T-helper 2 cell treated with Interferon-gamma antibody and Interleukin-4, amounts not matched to agents 5 μg/mL and 100 μg/mL, for 36 hours (primary cell): ENCODE data around the gene LAMA3.

Source experiments
- DNase-seq: peaks from one replicate; pipeline ENCODE4 v3.0.0; 2021; ENCODE audit warnings: low spot score
- H3K27ac Mint-ChIP-seq: one replicate; pipeline ENCODE4 v1.8.0; 2021; ENCODE audit warnings: mild to moderate bottlenecking, mixed read lengths
- H3K27me3 Mint-ChIP-seq: one replicate; pipeline ENCODE4 v1.8.0; 2021; ENCODE audit warnings: low read depth, mixed read lengths
- H3K36me3 Mint-ChIP-seq: one replicate; pipeline ENCODE4 v1.8.0; 2021; ENCODE audit warnings: low read depth, mixed read lengths
- H3K4me1 Mint-ChIP-seq: one replicate; pipeline ENCODE4 v1.8.0; 2021; ENCODE audit warnings: low read depth, mixed read lengths
- H3K4me3 Mint-ChIP-seq: one replicate; pipeline ENCODE4 v1.8.0; 2022; ENCODE audit warnings: mild to moderate bottlenecking, moderate library complexity, mixed read lengths
- H3K9me3 Mint-ChIP-seq: one replicate; pipeline ENCODE4 v1.8.0; 2021; ENCODE audit warnings: mixed read lengths

LAMA3 gene

GRCh38 chr18:24003288-24003687, 314.0 kb downstream of the LAMA3 start:
- H3K27me3 Mint-ChIP-seq: peaks cover 13% of the 10 kb centered on the region
- H3K4me1 Mint-ChIP-seq: peaks cover 27% of the 10 kb centered on the region
- H3K36me3 Mint-ChIP-seq: no peaks in the 10 kb centered on the region
- H3K4me3 Mint-ChIP-seq: no peak overlapping the region
- DNase-seq: no peak
- H3K9me3 Mint-ChIP-seq: no peaks in the 10 kb centered on the region
- H3K27ac Mint-ChIP-seq: no peak overlapping the region

GRCh38 chr18:24003903-24004640, 314.8 kb downstream of the LAMA3 start:
- no peaks in the 10 kb centered on the region for H3K9me3 Mint-ChIP-seq
- peaks cover 13% of the 10 kb centered on the region for H3K27me3 Mint-ChIP-seq
- no peak overlapping the region for H3K27ac Mint-ChIP-seq
- H3K4me1 Mint-ChIP-seq: peaks cover 32% of the 10 kb centered on the region
- no peaks in the 10 kb centered on the region for H3K36me3 Mint-ChIP-seq
- no peak overlapping the region for H3K4me3 Mint-ChIP-seq
- no peak for DNase-seq
